ENCODE results near the gene MAPKBP1. TPM values are rescaled to one million over a fixed set of nuclear protein-coding genes. Genes with fewer than 3 reads are reported as not detected.

The MAPKBP1 gene
- total and polyA plus RNA-seq, 8 donors, result 18.5 to 25.4 (median 22.9) TPM

DNA sequence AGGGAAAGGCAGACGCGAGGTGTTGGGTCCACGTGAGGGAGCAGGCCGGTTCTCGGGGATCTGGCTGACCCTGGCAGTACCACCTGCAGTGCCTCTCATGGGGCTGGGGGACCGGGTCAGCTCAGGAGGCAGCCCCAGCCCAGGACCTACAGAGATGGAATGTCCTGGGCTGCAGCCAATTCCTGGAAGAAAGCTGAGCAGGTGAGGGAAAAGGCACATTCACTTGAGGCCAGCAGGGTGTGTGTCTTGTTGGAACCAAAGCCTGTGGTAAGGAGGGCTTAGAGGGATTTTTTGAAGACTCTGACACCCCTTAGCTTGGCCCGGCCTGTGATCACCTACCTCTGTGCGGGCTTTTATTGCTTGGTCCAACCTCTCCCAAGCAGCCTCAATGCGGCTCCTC, 80.2 kb downstream of the MAPKBP1 start:
- Histone ChIP-seq H3K27me3 (no peaks in the 10 kb centered on the region), H3K27ac (no peak overlapping the region), H3K36me3 (peaks cover 0 to 14% of the 10 kb centered on the region in 2 donors), H3K9me3 (no peaks in the 10 kb centered on the region), H3K4me3 (no peak overlapping the region), H3K4me1 (peaks cover 0 to 3% of the 10 kb centered on the region in 2 donors)
- TF ChIP-seq, protein P1, sequence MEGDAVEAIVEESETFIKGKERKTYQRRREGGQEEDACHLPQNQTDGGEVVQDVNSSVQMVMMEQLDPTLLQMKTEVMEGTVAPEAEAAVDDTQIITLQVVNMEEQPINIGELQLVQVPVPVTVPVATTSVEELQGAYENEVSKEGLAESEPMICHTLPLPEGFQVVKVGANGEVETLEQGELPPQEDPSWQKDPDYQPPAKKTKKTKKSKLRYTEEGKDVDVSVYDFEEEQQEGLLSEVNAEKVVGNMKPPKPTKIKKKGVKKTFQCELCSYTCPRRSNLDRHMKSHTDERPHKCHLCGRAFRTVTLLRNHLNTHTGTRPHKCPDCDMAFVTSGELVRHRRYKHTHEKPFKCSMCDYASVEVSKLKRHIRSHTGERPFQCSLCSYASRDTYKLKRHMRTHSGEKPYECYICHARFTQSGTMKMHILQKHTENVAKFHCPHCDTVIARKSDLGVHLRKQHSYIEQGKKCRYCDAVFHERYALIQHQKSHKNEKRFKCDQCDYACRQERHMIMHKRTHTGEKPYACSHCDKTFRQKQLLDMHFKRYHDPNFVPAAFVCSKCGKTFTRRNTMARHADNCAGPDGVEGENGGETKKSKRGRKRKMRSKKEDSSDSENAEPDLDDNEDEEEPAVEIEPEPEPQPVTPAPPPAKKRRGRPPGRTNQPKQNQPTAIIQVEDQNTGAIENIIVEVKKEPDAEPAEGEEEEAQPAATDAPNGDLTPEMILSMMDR (IDR thresholded peaks at IDR 0.05), result no peak
- intact Hi-C loops (cut with DNase I), result no loop called here
- no peak for ATAC-seq
- no peak for DNase-seq

DNA sequence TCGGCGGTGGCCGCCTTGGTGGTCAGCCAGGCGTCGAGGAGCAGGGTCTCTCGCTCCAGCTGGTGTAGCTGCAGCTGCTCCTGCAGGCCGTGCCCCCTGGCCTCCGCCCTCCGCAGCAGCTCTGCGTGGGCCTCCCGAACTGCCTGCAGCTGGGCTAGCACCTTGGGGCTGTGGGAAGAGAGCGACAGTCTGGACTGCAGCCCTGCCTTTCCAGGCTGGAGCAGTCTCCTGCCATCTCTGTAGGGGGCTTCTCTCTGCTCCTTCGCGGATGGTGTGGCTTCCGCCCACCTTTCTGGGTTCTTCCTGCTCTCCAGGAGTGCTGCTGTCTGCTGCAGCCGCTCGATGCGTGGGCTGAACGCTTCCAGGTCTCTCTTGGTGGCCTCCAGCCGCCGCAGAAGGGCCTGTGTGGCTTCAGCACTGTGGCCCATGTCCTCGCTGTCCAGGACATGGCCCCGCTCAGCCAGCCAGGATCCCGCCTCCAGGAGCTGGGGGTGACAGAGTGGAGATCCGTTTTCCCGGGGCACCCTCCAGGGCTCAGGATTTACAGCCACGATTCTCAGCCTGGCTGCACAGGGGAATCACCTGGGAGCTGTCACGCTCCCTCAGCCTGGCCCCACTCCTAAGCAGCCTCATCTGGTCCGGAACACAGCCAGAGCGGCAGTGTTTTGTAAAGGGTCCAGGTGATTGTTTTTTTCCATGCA, 81.1 kb downstream of the MAPKBP1 start:
- DNase-seq, result no peak
- no peak overlapping the region for H3K4me3 ChIP-seq

DNA sequence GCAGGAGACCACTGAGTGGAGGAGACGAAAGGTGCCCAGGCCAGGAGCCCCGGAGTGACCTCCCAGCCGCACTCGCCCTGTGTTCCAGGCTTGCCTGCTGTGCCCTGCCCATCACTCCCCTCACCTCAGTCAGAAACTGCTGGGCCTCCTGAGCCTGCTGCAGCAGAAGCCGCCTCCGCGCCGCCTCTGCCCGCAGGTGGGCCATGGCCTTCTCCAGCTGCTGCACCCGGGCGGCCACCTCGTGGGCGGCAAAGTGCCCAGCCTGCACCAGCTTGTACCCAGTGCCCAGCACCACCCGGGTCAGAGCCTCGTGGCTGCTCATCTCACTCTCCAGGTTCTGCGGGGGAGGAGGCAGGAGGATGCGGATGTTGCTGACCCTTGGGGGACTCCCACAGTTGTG, 82.0 kb downstream of the MAPKBP1 start:
- DNase-seq, result no peak
- Histone ChIP-seq H3K27ac (no peak overlapping the region), H3K36me3 (peaks cover 0 to 7% of the 10 kb centered on the region in 2 donors), H3K4me3 (no peak overlapping the region), H3K4me1 (peaks cover 0 to 3% of the 10 kb centered on the region in 2 donors), H3K27me3 (no peaks in the 10 kb centered on the region), H3K9me3 (no peaks in the 10 kb centered on the region)
- intact Hi-C loops (cut with DNase I), result no loop called here
- TF ChIP-seq, protein P1 (IDR thresholded peaks at IDR 0.05), result no peak
- no peak for ATAC-seq

More for the DNA sequence above, 81.1 kb downstream of the MAPKBP1 start:
- H3K9me3 ChIP-seq, result no peaks in the 10 kb centered on the region
- peaks cover 0 to 3% of the 10 kb centered on the region in 2 donors for H3K4me1 ChIP-seq
- intact Hi-C loops (cut with DNase I), result no loop called here
- peaks cover 0 to 7% of the 10 kb centered on the region in 2 donors for H3K36me3 ChIP-seq
- H3K27ac ChIP-seq, result no peak overlapping the region
- H3K27me3 ChIP-seq, result no peaks in the 10 kb centered on the region
- TF ChIP-seq, protein P1 (IDR thresholded peaks at IDR 0.05), result no peak
- ATAC-seq, result no peak

DNA sequence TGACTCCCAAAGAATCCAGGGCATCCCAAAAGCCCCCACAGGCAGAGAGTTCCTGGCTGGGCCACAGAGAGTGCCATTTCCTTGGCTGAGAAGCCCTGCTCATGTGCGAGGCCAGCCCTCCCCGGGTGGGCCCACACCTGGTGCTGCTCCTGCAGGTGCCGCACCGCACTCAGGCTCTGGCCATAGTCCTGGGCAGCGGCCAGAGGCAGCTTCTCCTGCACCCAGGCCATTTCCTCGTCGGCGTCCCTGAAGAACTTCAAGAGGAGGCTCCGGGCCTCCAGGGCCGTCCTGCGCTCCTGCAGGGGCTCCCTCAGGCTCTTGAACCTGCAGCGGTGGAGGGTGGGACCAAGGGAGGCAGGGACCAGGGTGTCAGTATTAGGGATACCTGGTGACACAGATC, 82.4 kb downstream of the MAPKBP1 start:
- Histone ChIP-seq H3K36me3 (peaks cover 0 to 7% of the 10 kb centered on the region in 2 donors), H3K4me1 (no peaks in the 10 kb centered on the region), H3K9me3 (no peaks in the 10 kb centered on the region), H3K27ac (no peak overlapping the region), H3K27me3 (no peaks in the 10 kb centered on the region), H3K4me3 (no peak overlapping the region)
- intact Hi-C loops (cut with DNase I), result no loop called here
- no peak for ATAC-seq
- TF ChIP-seq, protein P1 (IDR thresholded peaks at IDR 0.05), result no peak
- no peak for DNase-seq

DNA sequence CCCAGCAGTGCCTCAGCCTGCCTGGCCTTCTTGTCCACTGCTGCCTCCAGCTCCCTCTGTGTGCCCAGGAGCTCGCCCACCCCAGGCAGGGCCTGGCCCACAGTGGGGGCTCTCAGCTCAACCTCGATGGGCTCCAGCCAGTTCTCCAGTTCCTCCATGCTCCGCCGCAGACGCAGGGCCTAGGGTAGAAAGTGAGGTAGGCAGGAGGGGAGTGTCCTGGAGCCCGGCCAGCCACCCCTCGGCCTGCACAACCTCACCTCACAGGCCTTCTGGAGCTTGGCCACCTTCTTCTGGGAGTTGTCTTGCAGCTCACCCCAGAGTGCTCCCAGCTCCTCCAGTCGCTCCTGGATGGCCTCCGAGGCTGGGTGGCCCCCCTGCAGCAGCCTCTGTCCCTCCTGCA, 83.0 kb downstream of the MAPKBP1 start:
- Histone ChIP-seq H3K36me3 (peaks cover 0 to 7% of the 10 kb centered on the region in 2 donors), H3K27me3 (no peaks in the 10 kb centered on the region), H3K27ac (no peak overlapping the region), H3K9me3 (no peaks in the 10 kb centered on the region), H3K4me3 (no peak overlapping the region), H3K4me1 (no peaks in the 10 kb centered on the region)
- ATAC-seq, result no peak
- intact Hi-C loops (cut with DNase I), result no loop called here
- TF ChIP-seq, protein P1 (IDR thresholded peaks at IDR 0.05), result no peak
- no peak for DNase-seq
